Heart right ventricle (tissue), 16 donors: ENCODE measurements around the gene KCTD19. TPM values are rescaled to one million over a fixed set of nuclear protein-coding genes. Genes with fewer than 3 reads are reported as not detected.

Source experiments
- ATAC-seq, 8 donors: fragments of 200-7000 bp; cut with Tn5 transposase; one replicate each; pipeline ENCODE4 v1.9.1; 2020; ENCODE audit warnings: mild to moderate bottlenecking in 8 of 8, moderate library complexity in 8 of 8, moderate number of reproducible peaks in 1 of 8
- DNase-seq, 2 donors: peaks; one replicate each; pipeline ENCODE4 v3.0.0-alpha.2; 2020
- H3K27ac ChIP-seq, 10 donors: fragments of 200-600 bp; sonication (generic) in 2 of 10; one replicate each; pipeline versions ENCODE4 v1.5.0 to v1.8.0; 2020 to 2022; ENCODE audit warnings: mild to moderate bottlenecking in 3 of 10
- H3K27me3 ChIP-seq, 7 donors: fragments of 200-600 bp; one replicate each; pipeline ENCODE4 v1.8.0; 2021 to 2022; ENCODE audit warnings: mild to moderate bottlenecking in 2 of 7
- H3K36me3 ChIP-seq, 9 donors: fragments of 200-600 bp; sonication (generic) in 1 of 9; one replicate each; pipeline versions ENCODE4 v1.5.0 to v1.8.0; 2020 to 2022; ENCODE audit warnings: mild to moderate bottlenecking in 2 of 9
- H3K4me1 ChIP-seq, 9 donors: fragments of 200-600 bp; sonication (generic) in 1 of 9; one replicate each; pipeline versions ENCODE4 v1.5.0 to v1.8.0; 2020 to 2022; ENCODE audit warnings: mild to moderate bottlenecking in 4 of 9
- H3K4me3 ChIP-seq, 10 donors: fragments of 200-600 bp; sonication (generic) in 2 of 10; one replicate each; pipeline versions ENCODE4 v1.5.0 to v1.8.0; 2020 to 2022; ENCODE audit warnings: mild to moderate bottlenecking in 7 of 10, moderate library complexity in 2 of 10
- H3K9me3 ChIP-seq, 11 donors: fragments of 200-600 bp in 10 of 11; sonication (generic) in 2 of 11; one replicate each; pipeline versions ENCODE4 v1.5.0 to v1.8.0; 2013 to 2022; ENCODE audit warnings: mild to moderate bottlenecking in 2 of 11, control low read depth in 1 of 11, moderate library complexity in 1 of 11
- WGBS, 2 donors: extraction: QIAGEN DNeasy Blood & Tissue Kit; methylation state at CpG; one replicate each; pipeline ENCODE4 v1.1.7; 2013; ENCODE audit warnings: inconsistent platforms in 1 of 2; 5-methylcytosine and 5-hydroxymethylcytosine counted together
- intact Hi-C, 10 donors: fragments of 100-400 bp; cut with DNase I; formaldehyde crosslinking; loops; one replicate each; pipeline versions ENCODE4 v1.11.1 to v1.14.2; 2022
- polyA plus RNA-seq, 2 donors: library from polyadenylated mRNA; stranded (reverse); fragments of 200-250 nt; gene quantifications; one replicate each; pipeline ENCODE4 v1.2.3, GENCODE V29; 2013
- total RNA-seq, 10 donors: library from RNA; stranded (reverse); fragmentation: NEBNext Ultra II Directional in 3 of 10; extraction: Animal tissue kit (Norgen Biotek cat#: 25700) in 3 of 10; gene quantifications; one replicate each; pipeline versions ENCODE4 v1.2.1 to v1.2.4, GENCODE V29; 2021 to 2023
- TF ChIP-seq, protein P1 (sequence below), 9 donors: fragments of 200-600 bp; sonication (generic) in 2 of 9; IDR thresholded peaks; one replicate each; pipeline versions ENCODE4 v1.5.0 to v1.8.0; 2021 to 2022; ENCODE audit warnings: antibody characterized with exemption in 9 of 9, mild to moderate bottlenecking in 5 of 9, moderate library complexity in 1 of 9
- donor health status: Arrhythmogenic right ventricular cardiomyopathy.
- donor health status: ischemic (EF 13 %, LVEDD 7.1; RV severe dilation, severe dysfunction).
- donor health status: healthy with polysubstance abuse.
- donor health status: DM: no; HTN: yes; CAD: no.
- donor health status: DM: no; HTN: no; CAD: no.
- donor health status: ischemic (EF 25% LVEDD 6.9; RV normal size, moderate dysfunction).
- donor health status: ischemic (EF 25% LVEDD 5.7; RV mildly dilated, moderate dysfunction).
- donor health status: healthy.
- donor health status: DM: yes; HTN: yes; CAD: no.
- donor health status: Ischemic cardiomyopathy.
- donor health status: ischemic (EF 35%, LVEDD 5.7; RV mildly dilated, moderate dysfunction).
- donor health status: nonischemic (EF 11% LVEDD 7.7; RV severe dilation, severe dysfunction).
- donor health status: DM: yes; HTN: yes; CAD: no.
- donor health status: PGD.
- donor health status: ischemic (EF 29% LVEDD 5.4; RV normal size, mild dysfunction).
- donor health status: nonischemic (EF 23%, LVEDD 6.1; RV moderate dilation, normal function).

Gene KCTD19
- total and polyA plus RNA-seq, 12 donors: 0.01 to 0.22 TPM; not detected in 10

DNA sequence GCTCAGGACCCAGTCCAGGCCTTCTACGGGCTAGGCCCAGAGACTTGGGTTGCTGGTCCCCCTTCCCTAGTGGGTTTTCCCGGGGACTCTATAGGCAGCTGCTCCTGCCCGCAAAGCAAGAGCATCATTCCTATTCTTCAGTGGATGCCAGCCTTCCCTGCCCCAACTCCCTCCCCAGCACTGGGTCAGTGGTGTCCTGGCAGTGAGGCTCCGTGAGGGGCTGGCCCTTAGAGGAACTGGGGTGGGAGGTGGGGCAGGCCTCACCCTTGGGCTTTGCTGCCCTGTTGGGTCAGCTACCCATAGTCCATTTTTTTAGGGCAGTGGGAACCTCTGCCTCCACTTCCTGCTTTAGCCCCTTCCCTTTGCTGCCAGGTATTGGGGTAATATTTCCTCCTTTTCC lies 55.1 kb downstream of the KCTD19 start:
- no peak for DNase-seq
- no peak for ATAC-seq
- WGBS, 2 donors: 94 to 95% methylated on average over 4 of the region's 4 CpGs
- Histone ChIP-seq H3K27me3 (no peaks in the 10 kb centered on the region), H3K4me1 (peaks cover 0 to 10% (median 0%) of the 10 kb centered on the region in 9 donors), H3K4me3 (no peak overlapping the region), H3K27ac (no peak overlapping the region), H3K36me3 (peaks cover 0 to 8% (median 0%) of the 10 kb centered on the region in 9 donors), H3K9me3 (no peaks in the 10 kb centered on the region)
- TF ChIP-seq, protein P1, sequence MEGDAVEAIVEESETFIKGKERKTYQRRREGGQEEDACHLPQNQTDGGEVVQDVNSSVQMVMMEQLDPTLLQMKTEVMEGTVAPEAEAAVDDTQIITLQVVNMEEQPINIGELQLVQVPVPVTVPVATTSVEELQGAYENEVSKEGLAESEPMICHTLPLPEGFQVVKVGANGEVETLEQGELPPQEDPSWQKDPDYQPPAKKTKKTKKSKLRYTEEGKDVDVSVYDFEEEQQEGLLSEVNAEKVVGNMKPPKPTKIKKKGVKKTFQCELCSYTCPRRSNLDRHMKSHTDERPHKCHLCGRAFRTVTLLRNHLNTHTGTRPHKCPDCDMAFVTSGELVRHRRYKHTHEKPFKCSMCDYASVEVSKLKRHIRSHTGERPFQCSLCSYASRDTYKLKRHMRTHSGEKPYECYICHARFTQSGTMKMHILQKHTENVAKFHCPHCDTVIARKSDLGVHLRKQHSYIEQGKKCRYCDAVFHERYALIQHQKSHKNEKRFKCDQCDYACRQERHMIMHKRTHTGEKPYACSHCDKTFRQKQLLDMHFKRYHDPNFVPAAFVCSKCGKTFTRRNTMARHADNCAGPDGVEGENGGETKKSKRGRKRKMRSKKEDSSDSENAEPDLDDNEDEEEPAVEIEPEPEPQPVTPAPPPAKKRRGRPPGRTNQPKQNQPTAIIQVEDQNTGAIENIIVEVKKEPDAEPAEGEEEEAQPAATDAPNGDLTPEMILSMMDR (IDR thresholded peaks at IDR 0.05): no peak
- intact Hi-C loops: loop anchor here in 3 of 10 donors (10.0 kb wide), 3 partner anchors 83 to 143 kb away; partner anchors contain the start of genes TPPP3 (in 1 of the 3) and ZDHHC1 (in 1 of the 3)

- ATAC-seq: peak in 1 of 8 donors; percentile 19
- TF ChIP-seq, protein P1 (IDR thresholded peaks at IDR 0.05): no peak
- no peaks in the 10 kb centered on the region for H3K27me3 ChIP-seq
Measured at GRCh38 chr16:67270931-67271338, 55.6 kb downstream of the KCTD19 start.

GRCh38 chr16:67269766-67270165 lies 56.8 kb downstream of the KCTD19 start:
- Histone ChIP-seq H3K27ac (no peak overlapping the region), H3K36me3 (no peaks in the 10 kb centered on the region), H3K4me1 (peaks cover 0 to 10% (median 0%) of the 10 kb centered on the region in 9 donors), H3K4me3 (no peak overlapping the region), H3K9me3 (no peaks in the 10 kb centered on the region), H3K27me3 (peaks cover 0 to 5% (median 0%) of the 10 kb centered on the region in 7 donors)
- DNase-seq (no peak), ATAC-seq (no peak)
- 56 to 70% methylated on average over 5 of the region's 5 CpGs for WGBS, 2 donors
- intact Hi-C loops: loop anchor here in 5 of 10 donors (10.0 kb wide), 4 partner anchors 85 to 145 kb away; partner anchors contain the start of genes TPPP3 (in 2 of the 5) and ZDHHC1 (in 1 of the 5)
- TF ChIP-seq, protein P1 (IDR thresholded peaks at IDR 0.05): no peak

More at GRCh38 chr16:67270931-67271338, 55.6 kb downstream of the KCTD19 start:
- H3K36me3 ChIP-seq: peaks cover 0 to 6% (median 0%) of the 10 kb centered on the region in 9 donors
- H3K4me3 ChIP-seq: no peak overlapping the region
- H3K9me3 ChIP-seq: no peaks in the 10 kb centered on the region
- 90 to 93% methylated on average over 11 of the region's 11 CpGs for WGBS, 2 donors
- H3K27ac ChIP-seq: no peak overlapping the region
- peaks cover 0 to 10% (median 0%) of the 10 kb centered on the region in 9 donors for H3K4me1 ChIP-seq
- DNase-seq: no peak
- intact Hi-C loops: loop anchor here in 3 of 10 donors (10.0 kb wide), 3 partner anchors 84 to 144 kb away; partner anchors contain the start of genes TPPP3 (in 1 of the 3) and ZDHHC1 (in 1 of the 3)

GRCh38 chr16:67268136-67268579 lies 58.4 kb downstream of the KCTD19 start:
- Histone ChIP-seq H3K9me3 (no peaks in the 10 kb centered on the region), H3K27ac (no peak overlapping the region), H3K36me3 (no peaks in the 10 kb centered on the region), H3K27me3 (peaks cover 0 to 5% (median 0%) of the 10 kb centered on the region in 7 donors), H3K4me1 (peaks cover 0 to 10% (median 0%) of the 10 kb centered on the region in 9 donors), H3K4me3 (no peak overlapping the region)
- TF ChIP-seq, protein P1 (IDR thresholded peaks at IDR 0.05): no peak
- DNase-seq (peak in 1 of 2 donors; percentile 55), ATAC-seq (peak; percentile 42 to 90 (median 66))
- intact Hi-C loops: loop anchor here in 2 of 10 donors (10.0 kb wide), 2 partner anchors 127 to 137 kb away; partner anchors contain the start of gene TPPP3 (in 1 of the 2)
- WGBS, 2 donors: 38 to 52% methylated on average over 5 of the region's 5 CpGs
